ENCODE data around the gene MRTFA.
"Not testable (repeated sequence)": the region's sequence is repeated elsewhere in the genome, so short reads cannot be mapped to it uniquely, and the experiment has no call there.

Gene MRTFA

DNA sequence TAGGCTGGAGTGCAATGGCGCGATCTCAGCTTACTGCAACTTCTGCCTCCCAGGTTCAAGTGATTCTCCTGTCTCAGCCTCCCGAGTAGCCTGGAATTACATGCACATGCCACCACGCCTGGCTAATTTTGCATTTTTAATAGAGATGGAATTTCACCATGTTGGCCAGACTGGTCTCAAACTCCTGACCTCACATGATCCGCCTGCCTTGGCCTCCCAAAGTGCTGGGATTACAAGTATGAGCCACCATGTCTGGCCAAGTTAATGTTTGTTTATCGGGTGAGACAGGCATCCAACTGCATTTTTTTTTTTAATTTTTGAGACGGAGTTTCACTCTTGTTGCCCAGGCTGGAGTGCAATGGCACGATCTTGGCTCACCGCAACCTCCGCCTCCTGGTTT is 20.1 kb upstream of the MRTFA start:
- not testable (repeated sequence) for DNase-seq

DNA sequence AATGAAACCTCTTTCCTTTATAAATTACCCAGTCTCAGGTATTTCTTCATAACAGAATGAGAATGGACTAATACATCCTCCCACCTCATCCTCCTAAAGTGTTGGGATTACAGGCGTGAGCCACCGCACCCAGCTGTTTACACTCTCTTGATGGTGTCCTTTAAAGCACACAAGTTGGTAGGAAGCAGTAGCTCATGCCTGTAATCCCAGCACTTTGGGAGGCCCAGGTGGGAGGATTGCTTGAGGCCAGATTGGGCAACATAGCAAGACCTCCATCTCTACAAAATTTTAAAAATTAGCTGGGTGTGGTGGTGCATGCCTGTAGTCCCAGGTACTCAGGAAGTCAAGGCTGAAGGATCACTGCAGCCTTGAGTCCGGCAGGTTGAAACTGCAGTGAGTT is 19.4 kb upstream of the MRTFA start:
- not testable (repeated sequence) for DNase-seq

DNA sequence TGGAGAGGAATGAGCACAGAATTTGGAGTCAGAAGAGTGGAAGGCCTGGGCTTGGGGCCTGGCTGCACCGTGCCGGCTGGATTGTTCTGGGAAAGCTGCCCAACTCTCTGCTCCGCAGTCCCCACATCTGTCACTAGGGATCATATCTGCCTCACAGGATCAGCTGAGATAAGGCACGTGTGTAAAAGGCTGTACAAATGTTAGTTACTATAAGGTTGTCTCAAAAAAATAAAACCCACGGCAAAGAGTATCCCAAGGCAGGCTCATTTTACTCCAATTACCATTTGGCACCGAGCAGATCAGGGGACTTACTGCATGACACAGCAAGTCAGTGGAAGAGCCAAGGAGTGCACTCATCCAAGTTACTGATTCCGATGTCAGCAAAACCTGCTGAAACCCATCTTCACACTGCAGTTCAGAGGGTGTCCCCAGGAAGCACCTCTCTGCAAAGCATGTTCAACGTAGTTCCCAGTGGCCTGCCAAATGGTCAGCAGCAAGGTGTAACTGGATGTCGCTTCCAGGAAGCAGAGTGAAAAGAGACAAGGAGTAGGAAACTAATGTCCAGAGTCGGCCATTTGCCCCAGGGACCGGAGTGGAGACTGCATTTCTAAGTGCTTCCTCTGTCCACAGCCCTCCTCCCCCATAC is 18.1 kb upstream of the MRTFA start:
- DNase-seq, result no peak

DNA sequence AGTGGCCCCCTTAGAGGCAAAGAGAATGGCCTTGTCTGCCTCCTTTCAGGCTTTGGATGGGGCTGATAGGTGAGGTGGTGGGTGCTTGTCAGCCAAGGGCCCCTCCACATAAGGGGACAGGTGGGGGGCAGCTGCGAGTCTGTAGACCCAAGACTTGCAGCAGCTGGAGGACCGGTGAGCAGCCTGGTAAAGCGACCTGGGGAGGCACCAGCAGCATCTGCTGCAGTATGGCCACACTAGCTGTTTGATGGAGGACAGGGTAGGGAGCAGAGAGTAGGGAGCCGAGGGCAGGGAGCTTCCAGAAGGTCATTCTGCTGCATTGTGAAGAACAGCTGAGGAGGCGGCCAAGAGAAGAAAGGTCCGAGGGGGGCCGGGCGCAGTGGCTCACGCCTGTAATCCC is 16.8 kb upstream of the MRTFA start:
- no peak for DNase-seq

DNA sequence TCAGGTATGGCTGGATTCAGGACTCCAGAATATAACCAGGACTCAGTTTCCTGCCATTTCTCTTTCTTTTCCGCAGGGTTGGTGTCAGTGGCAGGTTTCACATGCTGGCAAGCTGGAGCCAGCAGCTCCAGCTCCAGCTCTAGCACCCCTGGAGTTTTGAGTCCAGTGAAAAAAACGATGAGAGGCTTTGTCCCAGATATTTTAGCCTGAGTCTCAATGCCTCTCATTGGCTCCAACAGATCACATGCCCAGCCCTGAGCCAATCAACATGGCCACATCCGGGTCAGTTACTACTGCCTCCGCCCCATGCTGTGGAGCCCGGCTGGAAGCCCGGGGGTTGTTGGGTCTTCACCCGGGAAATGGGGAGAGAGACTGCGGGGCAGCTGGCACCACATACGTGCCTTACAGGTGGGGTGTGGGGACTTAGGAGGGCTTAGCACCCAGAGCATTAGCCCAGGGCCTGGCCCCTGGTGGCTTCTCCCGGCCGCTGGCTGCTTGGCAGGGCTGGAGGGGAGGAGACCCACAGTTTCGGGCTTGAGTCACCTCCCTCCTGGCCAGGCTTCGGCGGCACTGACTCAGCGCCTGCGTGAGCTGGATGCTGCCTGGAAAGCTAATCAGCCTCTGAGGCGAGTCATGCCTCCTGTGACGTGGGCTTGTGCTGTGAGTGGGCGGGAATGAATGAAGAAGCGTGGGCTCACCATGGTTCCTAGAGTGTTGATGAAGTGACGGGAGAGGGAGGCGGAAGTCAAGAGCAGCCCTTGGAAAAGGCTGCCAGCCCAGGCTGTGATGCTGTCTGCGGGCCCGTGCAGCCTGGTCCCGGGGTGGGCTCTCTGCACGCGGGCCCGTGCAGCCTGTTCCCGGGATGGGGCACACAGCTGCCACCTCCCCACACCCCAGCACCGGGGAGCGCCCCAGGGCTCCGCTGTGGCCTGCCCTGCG is 15.3 kb upstream of the MRTFA start:
- peak; percentile 32 for DNase-seq

DNA sequence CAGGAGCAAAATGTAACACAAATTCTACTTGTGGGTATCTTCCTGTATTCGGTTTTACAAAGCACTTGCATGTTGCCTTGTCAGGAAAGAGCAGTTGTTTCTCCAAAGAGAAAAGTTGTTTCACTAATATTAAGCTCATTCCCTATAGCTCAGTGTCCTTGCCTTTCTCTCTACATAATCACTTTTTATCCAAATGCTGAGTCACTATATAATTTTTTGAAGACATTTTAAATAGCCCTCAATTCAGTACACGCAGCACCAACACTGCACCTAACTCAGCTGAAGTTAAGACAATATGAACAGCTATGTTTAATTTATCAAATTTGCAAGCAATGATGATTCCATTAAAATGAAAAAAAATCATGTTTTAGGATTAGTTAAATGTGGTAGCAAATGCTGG is 14.5 kb upstream of the MRTFA start:
- DNase-seq, result no peak

DNA sequence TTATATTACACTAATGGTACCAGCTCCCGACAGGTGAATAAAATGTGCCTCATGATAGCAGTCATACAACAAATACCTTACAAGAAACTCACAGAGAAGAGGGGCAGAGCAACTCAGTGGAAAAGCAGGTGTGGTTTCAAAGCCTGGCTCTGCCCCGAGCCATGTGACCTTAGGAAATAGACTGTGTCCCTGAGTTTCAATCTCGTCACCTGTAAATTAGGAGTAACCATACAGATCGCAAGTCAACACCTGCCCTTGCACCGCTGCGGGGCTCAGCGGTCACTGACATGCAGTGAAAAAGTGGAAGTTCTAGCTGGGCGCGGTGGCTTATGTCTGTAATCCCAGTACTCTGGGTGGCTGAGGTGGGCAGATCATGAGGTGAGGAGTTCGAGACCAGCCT is 11.9 kb upstream of the MRTFA start:
- DNase-seq, result no peak

DNA sequence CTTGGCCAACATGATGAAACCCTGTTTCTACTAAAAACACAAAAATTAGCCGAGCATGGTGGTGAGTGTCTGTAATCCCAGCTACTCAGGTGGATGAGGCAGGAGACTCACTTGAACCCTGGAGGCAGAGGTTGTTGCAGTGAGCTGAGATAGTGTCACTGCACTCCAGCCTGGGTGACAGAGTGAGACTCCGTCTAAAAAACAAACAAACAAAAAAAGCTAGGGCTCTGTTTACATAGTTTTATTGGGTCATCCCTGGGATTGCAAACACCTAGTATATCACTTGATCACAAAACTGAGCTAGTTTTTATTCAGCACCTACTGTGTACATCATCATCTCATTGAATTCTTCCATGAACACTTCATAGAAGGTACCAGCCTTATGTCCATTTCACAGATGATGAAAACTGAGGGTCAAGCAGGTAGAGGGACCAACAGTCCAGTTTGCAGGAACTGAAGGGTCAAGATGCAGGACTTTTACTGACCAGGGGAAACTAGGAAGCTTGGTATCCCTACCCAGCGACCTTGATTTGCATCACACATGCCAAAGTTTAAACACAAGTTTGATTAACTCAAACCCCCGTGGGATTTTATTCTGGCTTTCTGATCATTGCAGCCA is 9.2 kb upstream of the MRTFA start:
- DNase-seq, result no peak

DNA sequence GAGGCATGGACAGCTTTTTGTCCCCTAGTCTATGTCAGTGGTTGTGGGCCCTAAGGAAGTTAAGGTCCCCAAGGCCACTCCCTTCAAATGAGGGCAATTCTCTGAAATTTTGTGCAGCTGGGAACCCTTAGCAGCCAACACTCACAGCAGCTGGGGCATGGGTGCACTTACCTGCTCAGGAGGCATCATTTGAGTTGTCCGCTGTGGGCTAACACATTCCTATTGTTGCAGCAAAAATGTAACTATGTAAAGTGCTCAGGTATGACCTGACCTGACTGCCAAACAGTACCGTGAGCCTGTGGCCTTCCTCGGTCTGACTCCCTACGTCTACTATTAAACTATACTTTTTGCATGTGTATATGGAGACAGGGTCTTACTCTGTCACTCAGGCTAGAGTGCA is 5.8 kb upstream of the MRTFA start:
- no peak for DNase-seq

DNA sequence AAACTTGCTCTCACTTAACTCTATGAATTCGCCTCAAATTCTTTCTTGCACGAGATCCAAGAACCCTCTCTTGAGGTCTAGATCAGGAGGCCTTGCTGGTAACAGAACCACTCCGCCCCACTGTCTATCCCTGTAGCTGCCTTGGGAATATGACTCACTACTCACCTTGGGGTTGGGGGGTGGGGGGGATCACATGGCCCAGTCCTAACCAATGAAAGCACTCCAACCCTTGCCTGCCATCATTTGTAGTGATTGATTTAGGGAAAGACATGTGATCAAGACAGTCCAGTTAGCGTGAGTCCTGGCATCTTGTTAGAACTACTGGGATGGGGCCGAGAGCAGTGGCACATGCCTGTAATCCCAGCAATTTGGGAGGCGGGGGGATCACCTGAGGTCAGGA is 4.8 kb upstream of the MRTFA start:
- DNase-seq, result no peak

DNA sequence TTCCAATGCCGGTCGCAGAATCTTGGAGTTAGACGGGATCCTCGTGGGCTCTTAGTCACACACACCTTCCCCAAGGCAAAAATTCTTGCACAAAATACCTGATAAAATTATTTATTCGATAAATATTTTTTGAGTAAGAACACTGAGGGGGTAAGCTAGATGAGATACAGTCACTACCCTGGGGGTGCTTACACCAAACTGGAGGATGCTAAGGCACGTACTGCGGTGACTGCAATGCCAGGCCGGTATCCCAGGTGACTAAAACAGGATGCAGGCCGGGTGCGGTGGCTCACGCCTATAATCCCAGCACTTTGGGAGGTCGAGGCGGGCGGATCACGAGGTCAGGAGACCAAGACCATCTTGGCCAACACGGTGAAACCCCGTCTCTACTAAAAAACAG is 1.7 kb upstream of the MRTFA start:
- DNase-seq, result no peak

DNA sequence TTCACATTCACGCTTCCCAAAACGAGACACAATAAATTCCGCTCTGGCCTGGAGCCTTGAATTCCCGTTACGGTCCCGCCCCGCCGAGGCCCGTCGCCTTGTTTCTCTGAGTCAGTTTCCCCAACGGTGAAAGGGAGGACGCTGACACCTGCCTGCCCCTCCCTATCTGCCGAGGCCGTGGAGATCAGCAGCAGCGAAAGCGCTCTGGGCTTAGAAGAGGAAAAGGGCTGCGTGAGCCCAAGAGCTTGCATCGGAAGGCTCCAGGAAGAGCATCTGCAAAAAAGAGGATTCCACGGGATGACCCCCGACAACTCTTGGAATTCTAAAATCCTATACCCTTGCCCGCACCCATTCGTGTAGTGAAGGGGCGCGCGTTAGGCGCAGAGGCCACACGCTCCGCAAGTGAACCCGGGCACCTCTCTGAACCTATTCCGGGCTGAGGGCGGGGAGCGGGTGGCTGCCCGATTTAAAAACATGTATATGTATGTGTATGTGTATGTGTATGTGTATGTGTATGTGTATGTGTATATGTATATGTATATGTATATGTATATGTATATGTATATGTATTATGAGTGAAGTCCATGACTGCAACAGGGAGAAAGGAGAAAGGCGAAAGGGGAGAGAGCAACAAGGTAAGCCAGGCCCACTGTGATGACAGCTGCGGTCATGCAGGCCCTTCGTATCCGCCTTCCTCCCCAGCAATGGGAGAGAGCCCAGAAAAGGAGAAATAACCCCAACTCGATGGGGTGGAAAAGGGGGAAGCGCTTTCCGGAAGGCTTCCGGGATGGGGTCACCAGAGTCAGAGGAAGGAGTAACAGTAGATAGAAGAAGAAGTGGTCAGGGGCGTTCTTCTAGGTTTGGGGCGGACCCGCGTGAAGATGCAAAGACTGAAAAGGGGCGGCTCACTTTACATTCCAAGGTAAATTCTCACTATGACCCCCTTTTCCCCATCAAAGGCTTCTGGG is 948 bp upstream of the MRTFA start:
- DNase-seq, result no peak

DNA sequence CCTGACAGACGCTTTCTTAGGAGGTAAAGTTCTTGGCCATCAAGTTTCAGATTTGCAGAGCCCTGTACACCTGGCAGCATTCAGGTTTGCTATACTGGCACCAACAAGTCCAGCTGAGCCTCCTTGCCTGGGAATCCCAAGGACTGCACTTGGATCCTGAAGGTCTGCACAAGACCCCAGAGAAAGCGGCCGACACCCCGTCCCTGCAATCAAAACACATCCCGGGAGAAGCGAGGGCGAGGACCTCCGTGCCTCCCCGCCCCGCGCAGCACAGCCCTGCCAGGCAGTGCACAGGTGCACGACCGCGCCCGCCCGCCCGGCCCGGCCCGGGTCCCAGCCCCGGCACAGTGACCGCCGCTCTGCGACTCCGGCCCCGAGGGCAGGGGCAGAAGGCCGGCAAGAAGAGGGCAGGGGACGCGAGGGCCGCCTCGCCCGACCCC is 559 bp downstream of the MRTFA start:
- no peak for DNase-seq

DNA sequence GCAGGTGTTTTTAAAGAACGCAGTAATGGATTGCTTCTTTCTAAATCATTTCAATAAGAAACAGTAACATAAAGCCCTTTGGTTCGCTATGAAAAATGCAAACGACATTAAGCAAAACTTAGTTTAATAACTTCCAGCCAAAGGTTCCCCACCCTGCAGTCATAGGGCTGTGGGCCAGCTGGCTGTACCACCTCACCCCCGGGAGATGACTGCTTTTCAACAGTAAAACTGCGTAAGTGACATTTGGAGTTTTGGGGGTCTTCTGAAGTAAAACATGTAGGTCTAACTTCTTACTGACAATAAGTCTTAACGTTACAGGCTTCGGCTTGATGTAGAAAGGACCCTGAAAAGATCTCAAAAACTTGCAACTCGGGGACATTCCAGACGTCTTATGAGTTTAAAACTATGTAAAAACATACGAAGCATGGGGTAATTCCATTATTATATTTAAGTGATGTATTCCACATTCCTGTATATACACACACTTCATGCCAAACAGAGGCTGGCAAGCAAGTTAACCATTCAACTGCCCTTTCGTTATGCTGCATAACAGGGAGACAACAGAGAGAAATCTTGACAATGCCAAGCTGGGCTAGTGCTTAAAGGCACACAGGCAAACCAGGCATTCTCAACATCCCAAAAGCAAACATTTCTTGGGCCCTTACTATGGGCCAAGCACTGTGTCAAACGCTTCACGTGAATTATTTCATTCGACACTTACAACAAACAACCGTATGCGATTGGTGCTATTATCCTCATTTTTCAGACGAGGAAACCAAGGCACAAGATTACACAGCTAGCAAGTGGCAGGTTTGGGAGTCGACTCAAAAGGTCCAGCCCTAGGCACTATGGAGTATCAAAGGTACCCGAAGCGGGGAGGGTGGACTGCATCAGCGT is 1.2 kb downstream of the MRTFA start:
- no peak for DNase-seq

DNA sequence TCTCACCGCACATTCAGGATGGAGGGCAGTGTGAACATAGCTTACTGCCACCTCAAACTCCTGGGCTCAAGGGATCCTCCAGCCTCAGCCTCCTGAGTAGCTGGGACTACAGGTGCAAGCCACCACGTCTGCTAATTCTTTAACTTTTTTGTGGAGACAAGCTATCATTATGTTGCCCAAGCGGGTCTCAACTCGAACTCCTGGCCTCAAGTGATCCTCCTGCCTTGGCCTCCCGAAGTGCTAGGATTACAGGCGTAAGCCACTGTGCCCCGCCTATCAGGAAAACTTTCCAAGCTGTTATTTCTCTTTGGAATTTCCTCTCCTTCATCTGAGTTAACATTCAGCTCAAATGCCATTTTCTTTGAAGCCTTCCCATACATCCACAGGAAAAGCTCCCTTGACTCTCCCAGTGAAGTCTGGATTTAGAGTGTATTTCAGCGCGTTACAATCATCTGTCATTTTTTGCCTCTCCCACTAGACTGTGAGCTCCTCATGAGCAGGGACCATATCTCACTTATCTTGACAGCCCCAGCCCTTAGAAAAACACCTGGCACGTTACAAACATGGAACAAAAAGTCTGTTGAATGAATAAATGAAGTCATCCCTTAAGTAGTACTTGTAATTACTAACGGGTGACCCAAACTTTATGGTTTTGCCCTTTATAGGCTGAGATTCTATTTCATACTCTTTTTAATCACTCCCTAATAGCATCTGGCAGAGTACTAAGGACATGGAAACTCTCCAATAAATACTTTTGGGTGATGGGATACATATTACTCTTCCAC is 2.2 kb downstream of the MRTFA start:
- no peak for DNase-seq

DNA sequence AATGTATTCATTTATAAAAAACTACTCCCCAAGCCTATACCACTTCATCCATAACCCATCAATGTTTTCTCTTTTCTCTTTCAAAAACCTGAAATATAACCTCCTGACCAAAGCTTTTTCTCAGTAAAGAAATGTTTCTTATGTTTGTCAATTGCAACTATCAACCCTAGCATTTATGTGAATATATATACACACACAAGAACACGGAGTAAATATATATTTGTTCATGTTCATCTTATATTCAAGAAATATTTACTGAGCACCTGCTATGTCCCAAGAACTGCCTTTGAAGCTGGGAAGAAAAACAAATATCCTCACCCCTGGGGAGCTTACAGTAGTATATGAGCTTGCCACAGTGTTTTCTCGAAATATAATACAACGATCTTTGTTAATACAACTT is 3.5 kb downstream of the MRTFA start:
- no peak for DNase-seq

DNA sequence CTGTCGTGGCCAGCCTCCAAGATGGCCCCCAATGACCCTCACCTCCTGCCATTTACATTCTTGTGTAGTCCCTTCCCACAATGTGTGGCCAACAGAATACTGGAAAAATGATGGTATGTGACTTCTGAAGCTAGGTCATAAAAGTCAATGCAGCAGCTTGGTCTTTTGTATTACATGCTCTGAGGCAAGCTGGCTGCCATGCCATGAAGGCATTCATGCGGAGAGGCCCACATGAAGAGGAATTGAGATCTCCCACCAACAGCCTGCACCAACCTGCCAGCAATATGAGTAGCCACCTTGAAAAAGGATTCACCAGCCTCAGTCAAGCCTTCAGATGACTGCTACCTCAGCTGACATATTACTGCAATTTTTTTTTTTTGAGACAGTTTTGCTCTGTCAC is 4.6 kb downstream of the MRTFA start:
- no peak for DNase-seq

DNA sequence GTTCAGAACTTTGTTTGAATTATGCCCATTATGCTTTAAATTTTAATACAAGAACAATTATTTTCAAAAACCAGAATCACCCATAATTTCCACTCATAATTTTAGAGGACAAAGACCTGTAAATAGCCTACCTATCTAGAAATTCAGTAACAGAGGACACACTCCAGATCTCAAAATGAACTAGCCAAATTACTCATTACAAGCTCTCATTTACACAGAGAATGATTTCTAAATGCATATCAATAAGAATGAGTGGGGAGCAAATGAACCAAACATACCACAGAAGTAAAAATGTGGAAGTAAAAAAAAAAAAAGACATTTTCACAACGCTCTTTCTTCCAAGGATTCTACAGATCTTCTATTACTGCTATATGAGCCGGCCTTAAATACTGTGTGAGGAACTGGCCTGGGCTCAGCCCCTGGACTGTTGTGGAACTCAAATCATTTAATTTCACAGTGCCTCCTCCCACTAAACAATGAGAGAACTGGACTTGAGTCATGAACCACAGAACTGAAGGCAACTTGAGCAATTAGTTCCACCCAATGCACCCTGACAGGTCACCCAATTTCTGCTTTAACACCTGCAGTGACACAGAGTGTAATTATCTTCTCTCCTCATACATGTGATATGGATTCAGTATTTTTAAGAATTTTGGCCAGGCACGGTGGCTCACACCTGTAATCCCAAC is 8.0 kb downstream of the MRTFA start:
- DNase-seq, result no peak

DNA sequence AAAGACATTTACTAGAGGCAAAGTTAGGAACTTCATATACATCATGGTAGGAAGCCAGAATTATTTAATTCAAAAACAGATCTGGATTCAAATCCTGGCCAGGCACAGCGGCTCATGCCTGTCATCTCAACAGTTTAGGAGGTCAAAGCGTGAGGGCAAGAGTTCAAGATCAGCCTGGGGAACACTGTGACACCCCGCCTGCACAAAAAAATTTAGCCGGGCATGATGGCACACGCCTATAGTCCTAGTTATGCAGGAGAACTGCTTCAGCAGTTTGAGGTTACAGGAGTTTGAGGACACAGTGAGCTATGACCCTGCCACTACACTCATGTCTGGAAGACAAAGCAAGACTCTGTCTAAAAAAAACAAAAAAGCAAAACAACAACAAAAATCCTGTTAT is 8.9 kb downstream of the MRTFA start:
- no peak for DNase-seq

DNA sequence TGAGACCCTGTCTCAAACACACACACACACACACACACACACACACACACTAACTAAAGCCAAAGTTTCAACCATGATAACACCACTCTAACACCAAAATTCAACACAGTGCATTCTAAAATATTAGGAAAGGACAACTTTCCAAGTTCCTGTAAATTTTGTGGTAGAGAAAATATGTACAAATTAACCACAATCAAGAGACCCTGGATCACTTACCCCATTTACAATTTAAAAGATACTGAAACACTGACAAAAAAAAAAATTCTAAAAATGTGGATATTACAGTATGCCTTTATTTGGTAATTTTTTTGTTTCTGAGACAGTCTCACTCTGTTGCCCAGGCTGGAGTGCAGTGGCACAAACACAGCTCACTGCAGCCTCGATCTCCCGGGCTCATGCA is 9.7 kb downstream of the MRTFA start:
- DNase-seq, result no peak

All from NK-92 treated with Interleukin-12 subunit alpha and Interleukin-12 subunit beta, amount 100 ng/mL, for 24 hours (cell line).